ENCODE measurements around the gene NEDD4.

- no peak for TF ChIP-seq CTCF (IDR thresholded peaks at IDR 0.05; ENCODE audit: low read length)
- TF ChIP-seq EZH2 (IDR thresholded peaks at IDR 0.05; ENCODE audit: borderline replicate concordance, low read length): no peak
Observed at GRCh38 chr15:55894399-55894965, 98.9 kb downstream of the NEDD4 start.

All from OCI-LY1 (cell line).